Endothelial cell of umbilical vein (primary cell): ENCODE results near the gene DERA. TPM values are rescaled to one million over a fixed set of nuclear protein-coding genes. Genes with fewer than 3 reads are reported as not detected.

Experiments
- BruUV-seq: library from RNA; stranded (reverse); fragments of 400-500 nt; replicated peaks from 2 replicates; lab custom pipeline; 2021; lab: Mats Ljungman, UMichigan
- CTCF ChIA-PET: fragments of 300-600, 350-600 bp; sonication (Branson Sonifier 250); formaldehyde crosslinking; loops from one replicate; lab custom pipeline; 2021; ENCODE audit warnings: antibody characterized with exemption, inconsistent platforms; lab: Charles Lee
- POLR2A ChIA-PET: fragments of 300-600, 350-600 bp; sonication (Branson Sonifier 250); formaldehyde crosslinking; loops from one replicate; lab custom pipeline; 2021; ENCODE audit warnings: antibody characterized with exemption, inconsistent platforms; lab: Charles Lee
- DNase-seq: peaks from one replicate; pipeline ENCODE4 v3.0.0-alpha.2; 2011; ENCODE audit warnings: low read depth, low spot score
- FAIRE-seq: peaks from 2 replicates; lab custom pipeline; 2011; peaks lifted over from hg19 to GRCh38; lab: Jason Lieb, UNC
- H2AFZ ChIP-seq: 2 replicates; pipeline ENCODE4 v1.6.0; 2012; ENCODE audit warnings: low read depth, low read length, control low read depth, inconsistent platforms
- H3K27ac ChIP-seq: 2 replicates; pipeline ENCODE4 v1.5.1; 2011; ENCODE audit warnings: low read depth, mild to moderate bottlenecking, control low read depth, low read length, moderate library complexity; ENCODE audit not compliant: insufficient read depth
- H3K27me3 ChIP-seq, 2 experiments: 2 replicates each; pipeline versions ENCODE4 v1.6.0 to v1.6.1; 2011; ENCODE audit warnings: low read length in 2 of 2, mixed read lengths in 1 of 2; ENCODE audit not compliant: control insufficient read depth in 2 of 2, insufficient read depth in 2 of 2
- H3K36me3 ChIP-seq, 2 experiments: 2 replicates in 1 of 2; 3 replicates in 1 of 2; pipeline ENCODE4 v1.5.1; 2011; ENCODE audit warnings: low read length in 2 of 2, mild to moderate bottlenecking in 1 of 2, moderate library complexity in 1 of 2; ENCODE audit not compliant: control insufficient read depth in 2 of 2, insufficient read depth in 2 of 2; ENCODE audit errors: extremely low read depth in 1 of 2
- H3K4me1 ChIP-seq: 3 replicates; pipeline ENCODE4 v1.5.1; 2011; ENCODE audit warnings: mild to moderate bottlenecking, low read length; ENCODE audit not compliant: control insufficient read depth, insufficient read depth; ENCODE audit errors: extremely low read depth
- H3K4me2 ChIP-seq: 2 replicates; pipeline ENCODE4 v1.6.1; 2011; ENCODE audit warnings: low read length, control low read depth, mixed read lengths; ENCODE audit not compliant: insufficient read depth
- H3K4me3 ChIP-seq, 3 experiments: fragments of 200-600 bp in 1 of 3; sonication (generic), shearing (Covaris generic) in 1 of 3; replicated peaks in 1 of 3; 2 replicates each; pipeline ENCODE4 v1.5.1; 2011 to 2016; ENCODE audit warnings: control low read depth in 3 of 3, low read length in 3 of 3, mild to moderate bottlenecking in 2 of 3, inconsistent platforms in 1 of 3, low read depth in 1 of 3, moderate library complexity in 1 of 3; ENCODE audit not compliant: insufficient read depth in 1 of 3
- H3K79me2 ChIP-seq: 2 replicates; pipeline ENCODE4 v1.6.0; 2012; ENCODE audit warnings: low read length, inconsistent platforms; ENCODE audit not compliant: control insufficient read depth, insufficient read depth
- H3K9ac ChIP-seq: replicated peaks from 2 replicates; pipeline ENCODE3; 2011; ENCODE audit warnings: low read length, control low read depth; ENCODE audit not compliant: insufficient read depth; ENCODE audit errors: extremely low read depth
- H3K9me1 ChIP-seq: replicated peaks from 3 replicates; pipeline ENCODE4 v1.6.0; 2011; ENCODE audit warnings: mild to moderate bottlenecking, low read length; ENCODE audit not compliant: control insufficient read depth, insufficient read depth; ENCODE audit errors: extremely low read depth
- H3K9me3 ChIP-seq: replicated peaks from 2 replicates; pipeline ENCODE4 v1.5.1; 2012; ENCODE audit warnings: low read length, inconsistent platforms; ENCODE audit not compliant: control insufficient read depth, insufficient read depth
- H4K20me1 ChIP-seq: replicated peaks from 2 replicates; pipeline ENCODE3; 2011; ENCODE audit warnings: mild to moderate bottlenecking, low read length; ENCODE audit not compliant: control insufficient read depth, insufficient read depth; ENCODE audit errors: extremely low read depth
- EZH2 ChIP-seq: IDR thresholded peaks from 2 replicates; pipeline ENCODE4 v1.6.1; 2012; ENCODE audit warnings: borderline replicate concordance, low read depth, mild to moderate bottlenecking, moderate library complexity, low read length, inconsistent platforms; ENCODE audit not compliant: severe bottlenecking
- FOS ChIP-seq: IDR thresholded peaks from 2 replicates; pipeline ENCODE4 v1.6.1; 2011; ENCODE audit warnings: mild to moderate bottlenecking, low read length, moderate library complexity, borderline replicate concordance; ENCODE audit not compliant: insufficient read depth
- GATA2 ChIP-seq: IDR thresholded peaks from 2 replicates; pipeline ENCODE4 v1.7.0; 2011; ENCODE audit warnings: low read depth, mild to moderate bottlenecking, moderate library complexity, mixed read lengths, low read length; ENCODE audit not compliant: insufficient read length, insufficient read depth
- JUN ChIP-seq: IDR thresholded peaks from 2 replicates; pipeline ENCODE4 v1.6.1; 2011; ENCODE audit warnings: borderline replicate concordance, low read depth; ENCODE audit not compliant: insufficient read length, insufficient read depth
- MAX ChIP-seq: IDR thresholded peaks from 2 replicates; pipeline ENCODE4 v1.6.1; 2011; ENCODE audit not compliant: insufficient read depth, insufficient read length
- MYC ChIP-seq: IDR thresholded peaks from one replicate; pipeline ENCODE4 v1.6.1; 2011; ENCODE audit warnings: mild to moderate bottlenecking, low read depth, low read length
- POLR2A ChIP-seq: IDR thresholded peaks from 2 replicates; pipeline ENCODE4 v1.6.1; 2012; ENCODE audit warnings: low read depth, mild to moderate bottlenecking, control low read depth, low read length
- POLR2AphosphoS5 ChIP-seq: IDR thresholded peaks from 2 replicates; pipeline ENCODE4 v1.6.1; 2012; ENCODE audit warnings: low read depth, mild to moderate bottlenecking, control low read depth, low read length, moderate library complexity; ENCODE audit not compliant: insufficient read depth
- dilution Hi-C: fragments of 300-500 bp; cut with MboI; formaldehyde crosslinking; loops from one replicate; pipeline ENCODE4 v1.15.0; 2019; ENCODE audit warnings: low sequenced_read_pairs; ENCODE audit not compliant: extremely low pct_ligation_motif_present
- intact Hi-C: fragments of 100-400 bp; cut with micrococcal nuclease; formaldehyde crosslinking; loops from one replicate; pipeline ENCODE4 v1.10.0; 2022
- polyA plus RNA-seq, 4 experiments: library from polyadenylated mRNA; depleted of rRNA in 3 of 4; stranded (reverse) in 3 of 4; unstranded in 1 of 4; fragments of >200 nt; gene quantifications; 2 replicates each; pipeline versions ENCODE4 v1.2.1 to v1.2.3, GENCODE V29; 2011 to 2012; ENCODE audit warnings: missing spikeins in 1 of 4
- total RNA-seq: library from RNA; stranded (reverse); gene quantifications from 2 replicates; pipeline ENCODE4 v1.2.3, GENCODE V29; 2021
- TF ChIP-seq, protein P1 (sequence below), 2 donors: IDR thresholded peaks; 1 replicate in 1 of 2; 2 replicates in 1 of 2; pipeline ENCODE4 v1.5.1; 2011; ENCODE audit warnings: low read length in 2 of 2, mild to moderate bottlenecking in 2 of 2, moderate library complexity in 2 of 2, control low read depth in 1 of 2, inconsistent platforms in 1 of 2, low read depth in 1 of 2; ENCODE audit not compliant: insufficient read depth in 1 of 2; ENCODE audit errors: extremely low read depth in 1 of 2

DERA gene
- total and polyA plus RNA-seq, 2 donors (not counting 3 experiments of a cell fraction or from before 2014, with no cell fraction given), result 19.8 to 41.5 TPM

- dilution Hi-C loops (no loop called here), intact Hi-C loops (no loop called here)
- DNase-seq, result no peak
- H3K27me3 ChIP-seq, result no peaks in the 10 kb centered on the region
- H3K27ac ChIP-seq, result no peak overlapping the region
- TF ChIP-seq JUN (no peak), MYC (no peak), POLR2A (no peak), GATA2 (no peak)
- H3K9me3 ChIP-seq, result no peaks in the 10 kb centered on the region
- H3K9me1 ChIP-seq, result no peaks in the 10 kb centered on the region
- no TSS peak for BruUV-seq
- ChIA-PET POLR2A (no interaction called here), CTCF (no interaction called here)
- H3K36me3 ChIP-seq, result no peaks in the 10 kb centered on the region
- no peaks in the 10 kb centered on the region for H3K4me1 ChIP-seq
- no peak overlapping the region for H3K4me3 ChIP-seq
- H2AFZ ChIP-seq, result no peak overlapping the region
- H4K20me1 ChIP-seq, result no peaks in the 10 kb centered on the region
- no peak for FAIRE-seq
- H3K79me2 ChIP-seq, result no peaks in the 10 kb centered on the region
- H3K4me2 ChIP-seq, result no peak overlapping the region
- H3K9ac ChIP-seq, result no peak overlapping the region
Observed at GRCh38 chr12:15875863-15876262, 35.3 kb upstream of the DERA start.

GRCh38 chr12:15879413-15879812 lies 31.7 kb upstream of the DERA start:
- Histone ChIP-seq H3K4me2 (no peak overlapping the region), H3K9me1 (no peaks in the 10 kb centered on the region), H3K27me3 (no peaks in the 10 kb centered on the region), H2AFZ (no peak overlapping the region), H3K4me1 (peaks cover 10% of the 10 kb centered on the region), H4K20me1 (peaks cover 3% of the 10 kb centered on the region), H3K27ac (no peak overlapping the region), H3K4me3 (no peak overlapping the region), H3K36me3 (no peaks in the 10 kb centered on the region), H3K79me2 (peaks cover 22% of the 10 kb centered on the region), H3K9me3 (no peaks in the 10 kb centered on the region), H3K9ac (no peak overlapping the region)
- ChIA-PET POLR2A (no interaction called here), CTCF (interaction anchor here (1.1 kb wide), 1 partner anchor 36 kb away, joined by 3 read pairs; no protein-coding TSS in a partner anchor)
- FAIRE-seq, result no peak
- TF ChIP-seq JUN (no peak), FOS (no peak), MYC (no peak), MAX (no peak), EZH2 (no peak), GATA2 (no peak), POLR2AphosphoS5 (no peak), POLR2A (no peak)
- TF ChIP-seq, protein P1, sequence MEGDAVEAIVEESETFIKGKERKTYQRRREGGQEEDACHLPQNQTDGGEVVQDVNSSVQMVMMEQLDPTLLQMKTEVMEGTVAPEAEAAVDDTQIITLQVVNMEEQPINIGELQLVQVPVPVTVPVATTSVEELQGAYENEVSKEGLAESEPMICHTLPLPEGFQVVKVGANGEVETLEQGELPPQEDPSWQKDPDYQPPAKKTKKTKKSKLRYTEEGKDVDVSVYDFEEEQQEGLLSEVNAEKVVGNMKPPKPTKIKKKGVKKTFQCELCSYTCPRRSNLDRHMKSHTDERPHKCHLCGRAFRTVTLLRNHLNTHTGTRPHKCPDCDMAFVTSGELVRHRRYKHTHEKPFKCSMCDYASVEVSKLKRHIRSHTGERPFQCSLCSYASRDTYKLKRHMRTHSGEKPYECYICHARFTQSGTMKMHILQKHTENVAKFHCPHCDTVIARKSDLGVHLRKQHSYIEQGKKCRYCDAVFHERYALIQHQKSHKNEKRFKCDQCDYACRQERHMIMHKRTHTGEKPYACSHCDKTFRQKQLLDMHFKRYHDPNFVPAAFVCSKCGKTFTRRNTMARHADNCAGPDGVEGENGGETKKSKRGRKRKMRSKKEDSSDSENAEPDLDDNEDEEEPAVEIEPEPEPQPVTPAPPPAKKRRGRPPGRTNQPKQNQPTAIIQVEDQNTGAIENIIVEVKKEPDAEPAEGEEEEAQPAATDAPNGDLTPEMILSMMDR (IDR thresholded peaks at IDR 0.05; ENCODE audit: extremely low read depth in 1 of 2, insufficient read depth in 1 of 2, low read depth in 1 of 2, low read length in 2 of 2), result no peak
- intact Hi-C loops, result no loop called here
- DNase-seq, result no peak
- BruUV-seq, result no TSS peak
- dilution Hi-C loops, result no loop called here
